GM18508 (cell line): Measurements from ENCODE around the gene AQP7.
"Not testable (repeated sequence)": the region's sequence is repeated elsewhere in the genome, so short reads cannot be mapped to it uniquely, and the experiment has no call there.

ENCODE experiments used
- ATAC-seq: cut with Tn5 transposase; IDR thresholded peaks from one replicate; pipeline ENCODE4 v1.9.1; 2021; ENCODE audit warnings: moderate number of reproducible peaks; ENCODE audit not compliant: insufficient read depth, unreplicated experiment

The AQP7 gene

GRCh38 chr9:33401809-33402208 is 559 bp downstream of the AQP7 start:
- not testable (repeated sequence) for ATAC-seq

- not testable (repeated sequence) for ATAC-seq
These were observed 3.3 kb downstream of the AQP7 start for GRCh38 chr9:33399047-33399446.

DNA sequence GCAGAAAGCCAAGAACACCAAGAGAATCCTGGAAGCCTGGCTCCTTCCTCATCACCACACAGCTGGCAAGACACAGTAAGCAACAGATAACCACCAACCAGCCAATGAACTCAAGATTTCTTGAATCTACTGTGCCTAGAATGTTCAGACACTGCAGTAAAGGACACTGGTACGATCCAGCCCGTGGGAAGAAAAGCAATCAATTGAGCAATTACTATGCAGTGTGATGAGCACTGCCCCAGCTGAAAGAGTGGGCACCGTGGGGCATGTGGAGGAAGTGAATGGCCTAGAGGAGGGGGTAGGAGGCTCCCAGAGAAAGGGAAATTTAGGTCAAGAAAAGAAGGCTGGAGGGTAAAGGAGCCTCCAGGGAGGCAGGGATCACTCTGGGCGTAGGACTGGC is 4.6 kb downstream of the AQP7 start:
- ATAC-seq, result not testable (repeated sequence)

- ATAC-seq, result not testable (repeated sequence)
These were observed 7.0 kb downstream of the AQP7 start for GRCh38 chr9:33395159-33395879.

GRCh38 chr9:33393986-33394385 is 8.4 kb downstream of the AQP7 start:
- not testable (repeated sequence) for ATAC-seq

GRCh38 chr9:33393581-33393980 is 8.8 kb downstream of the AQP7 start:
- no peak for ATAC-seq

GRCh38 chr9:33392591-33393021 is 9.8 kb downstream of the AQP7 start:
- ATAC-seq, result not testable (repeated sequence)

- not testable (repeated sequence) for ATAC-seq
These were observed 11.1 kb downstream of the AQP7 start for GRCh38 chr9:33391111-33391771.

DNA sequence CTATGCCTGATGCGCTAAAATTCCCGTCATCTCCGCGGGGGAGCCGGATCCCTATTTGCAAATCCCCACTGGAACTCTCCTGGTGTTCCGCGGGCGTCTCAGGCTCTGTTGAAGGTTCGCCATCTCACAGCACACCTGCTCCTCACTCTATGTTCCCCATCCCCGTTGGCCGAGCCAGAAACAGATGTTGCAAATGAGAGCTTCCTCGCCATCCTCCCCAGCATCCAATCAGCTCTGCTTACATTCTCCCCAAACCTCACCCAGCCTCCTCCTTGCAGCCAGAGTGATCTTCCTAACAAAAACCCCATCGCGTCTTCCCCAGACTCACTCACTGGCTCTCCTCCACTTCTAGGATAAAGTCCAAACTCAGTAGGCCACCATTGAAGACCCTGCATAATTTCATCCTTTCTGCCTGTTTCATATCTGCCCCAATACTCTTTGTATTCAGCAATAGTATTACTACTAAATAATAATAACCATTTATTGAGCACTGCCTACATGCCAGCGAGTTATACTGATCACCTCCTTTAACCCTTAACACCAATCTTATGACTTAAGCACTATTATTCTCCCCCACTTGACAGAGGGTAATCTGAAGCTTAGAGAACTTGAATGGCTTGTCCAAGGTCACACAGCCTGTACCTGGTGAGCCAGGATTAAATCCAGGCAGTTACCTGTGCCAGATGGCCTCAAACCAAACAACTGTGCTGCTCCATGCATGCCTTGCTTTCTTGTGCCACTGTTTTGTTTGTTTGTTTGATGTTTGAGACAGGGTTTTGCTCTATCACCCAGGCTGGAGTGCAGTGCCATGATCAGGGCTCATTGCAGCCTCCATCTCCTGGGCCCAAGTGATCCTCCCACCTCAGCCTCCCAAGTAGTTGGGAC is 14.0 kb downstream of the AQP7 start:
- ATAC-seq, result no peak

DNA sequence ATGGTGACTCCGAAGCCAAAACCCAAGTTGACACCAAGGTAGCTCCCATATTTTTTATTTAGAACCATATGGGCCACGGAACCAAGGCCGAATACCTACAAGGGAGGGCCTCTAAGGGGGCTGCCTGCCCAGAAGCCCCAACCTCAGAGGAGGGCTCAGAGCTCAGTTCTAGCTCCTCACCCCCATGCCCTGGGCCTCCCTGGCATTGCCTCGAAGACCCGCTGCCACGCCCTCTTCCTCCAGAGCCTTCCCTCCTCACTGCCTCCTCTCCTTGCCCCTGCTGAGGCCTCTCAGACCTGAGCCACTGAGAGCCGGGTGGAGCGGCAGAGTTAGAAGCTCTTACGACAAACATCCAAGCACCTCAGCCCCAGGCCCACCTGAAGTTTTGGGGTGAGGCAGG is 15.4 kb downstream of the AQP7 start:
- ATAC-seq, result not testable (repeated sequence)

DNA sequence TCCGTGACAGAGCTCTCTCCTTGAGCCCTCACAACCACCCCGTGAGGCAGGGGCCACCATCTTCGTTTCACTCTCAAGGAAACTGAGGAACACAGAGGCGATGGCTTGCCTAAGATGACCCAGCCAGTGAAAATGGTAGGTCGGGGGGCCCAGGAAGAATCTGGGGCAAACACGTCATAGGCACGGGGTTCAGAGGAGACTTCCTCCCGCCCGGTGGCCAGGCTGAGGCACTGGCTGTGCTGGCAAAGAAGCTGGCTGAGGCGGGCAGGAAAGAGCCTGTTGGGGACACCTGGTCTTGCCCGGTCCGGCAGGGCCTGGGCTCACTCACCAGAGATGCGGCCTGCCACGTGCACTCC is 15.7 kb downstream of the AQP7 start:
- ATAC-seq, result not testable (repeated sequence)

DNA sequence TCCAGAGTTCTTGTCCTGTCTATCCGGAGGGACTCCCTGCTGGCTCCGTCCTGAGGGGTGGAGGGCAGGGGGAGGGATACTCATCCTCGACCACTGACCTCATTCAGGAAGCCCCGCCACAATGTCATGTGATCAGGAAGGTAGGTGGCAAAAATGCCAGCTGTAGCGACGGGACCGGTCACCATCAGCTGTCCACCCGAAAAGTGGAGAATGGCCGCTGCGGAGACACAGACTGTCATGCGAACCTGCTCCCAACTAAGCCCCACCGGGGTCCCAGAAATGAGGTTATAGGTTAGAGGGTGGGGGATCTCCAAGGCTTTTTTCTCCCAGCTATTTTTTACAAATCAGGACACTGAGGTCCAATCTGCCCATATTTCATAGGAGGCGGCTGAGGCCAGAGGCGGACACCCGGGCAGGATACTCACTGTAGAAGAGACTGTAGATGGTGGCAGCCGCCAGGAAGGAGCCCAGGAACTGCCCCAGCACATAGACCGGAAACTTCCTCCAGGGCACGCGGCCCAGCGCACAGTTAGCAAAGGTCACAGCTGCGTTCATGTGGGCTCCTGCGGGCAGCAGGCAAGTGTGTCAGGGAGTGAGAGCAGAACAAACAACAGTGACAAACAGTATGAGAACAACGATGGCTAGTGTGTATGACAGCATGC is 16.3 kb downstream of the AQP7 start:
- not testable (repeated sequence) for ATAC-seq

DNA sequence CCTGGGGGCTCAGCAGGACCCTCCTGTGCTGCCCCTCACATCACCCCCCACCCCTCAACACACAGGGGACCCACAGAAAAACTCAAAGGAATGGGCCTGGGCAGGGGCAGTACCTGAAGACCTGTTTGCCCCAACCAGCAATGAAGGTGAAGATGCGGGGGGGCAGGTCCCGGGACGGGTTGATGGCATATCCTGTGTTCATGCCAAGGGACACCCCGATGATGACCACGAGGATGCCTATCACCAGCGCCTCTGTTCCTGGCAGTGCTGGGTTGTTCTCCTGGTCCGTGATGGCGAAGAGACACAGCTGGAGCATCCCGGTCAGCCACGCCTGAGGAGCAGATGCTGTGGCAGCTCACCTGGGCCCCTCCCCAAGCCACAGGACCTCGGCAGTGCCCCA is 16.8 kb downstream of the AQP7 start:
- not testable (repeated sequence) for ATAC-seq

DNA sequence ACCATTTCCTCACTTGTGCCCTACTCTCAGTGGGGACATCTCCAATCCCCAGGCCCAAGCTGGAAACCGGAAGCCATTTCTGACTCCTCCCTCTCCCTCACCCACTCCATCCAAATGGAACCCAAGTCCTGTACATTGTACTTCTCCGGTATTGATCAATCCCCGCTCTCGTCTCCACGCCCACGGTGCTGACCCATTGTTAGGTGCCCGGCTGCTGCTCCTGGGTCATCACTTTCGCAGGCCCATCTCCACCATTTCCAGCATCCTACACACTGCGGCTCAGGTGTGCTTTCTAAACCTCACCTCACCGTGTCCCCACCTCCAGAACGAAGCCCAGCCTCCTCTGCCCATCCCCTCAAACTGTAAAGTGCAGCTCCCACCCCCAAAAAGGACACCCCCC is 19.0 kb downstream of the AQP7 start:
- ATAC-seq, result not testable (repeated sequence)

- ATAC-seq, result not testable (repeated sequence)
These were observed 20.0 kb downstream of the AQP7 start for GRCh38 chr9:33382397-33382796.

- ATAC-seq, result no peak
These were observed 21.1 kb downstream of the AQP7 start for GRCh38 chr9:33381231-33381791.

DNA sequence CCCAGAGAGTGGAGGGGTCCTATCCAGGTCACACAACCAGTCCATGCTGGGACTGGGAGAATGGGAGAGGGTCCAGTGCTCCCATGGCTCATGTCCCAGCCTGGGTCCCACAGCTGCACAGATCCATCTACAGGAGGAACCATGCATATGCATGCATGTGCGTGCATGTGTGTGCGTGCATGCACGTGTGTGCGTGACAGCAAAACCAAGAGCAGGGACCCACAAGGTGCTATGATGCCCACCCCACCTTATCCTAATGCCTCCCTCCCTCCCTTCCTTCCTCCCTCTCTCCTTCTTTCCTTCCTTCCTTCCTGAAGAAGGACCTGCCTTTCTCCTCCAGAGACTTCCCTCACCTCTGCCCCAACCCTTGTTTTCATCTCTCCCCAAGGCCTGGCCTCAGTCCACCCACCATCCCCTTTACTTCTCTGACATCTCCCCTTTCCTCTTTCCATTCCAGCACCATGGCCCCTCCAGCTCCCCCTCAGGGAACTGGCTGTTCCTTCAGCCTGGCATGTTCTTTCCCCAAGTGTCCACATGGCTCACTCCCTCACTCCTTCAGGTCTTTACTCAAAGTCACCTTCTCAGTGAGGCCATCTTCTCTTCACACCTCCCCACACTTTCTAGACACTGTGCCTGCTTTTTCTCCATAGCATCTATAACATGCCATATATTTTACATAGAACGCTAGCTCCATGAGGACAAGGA is 21.8 kb downstream of the AQP7 start:
- no peak for ATAC-seq

DNA sequence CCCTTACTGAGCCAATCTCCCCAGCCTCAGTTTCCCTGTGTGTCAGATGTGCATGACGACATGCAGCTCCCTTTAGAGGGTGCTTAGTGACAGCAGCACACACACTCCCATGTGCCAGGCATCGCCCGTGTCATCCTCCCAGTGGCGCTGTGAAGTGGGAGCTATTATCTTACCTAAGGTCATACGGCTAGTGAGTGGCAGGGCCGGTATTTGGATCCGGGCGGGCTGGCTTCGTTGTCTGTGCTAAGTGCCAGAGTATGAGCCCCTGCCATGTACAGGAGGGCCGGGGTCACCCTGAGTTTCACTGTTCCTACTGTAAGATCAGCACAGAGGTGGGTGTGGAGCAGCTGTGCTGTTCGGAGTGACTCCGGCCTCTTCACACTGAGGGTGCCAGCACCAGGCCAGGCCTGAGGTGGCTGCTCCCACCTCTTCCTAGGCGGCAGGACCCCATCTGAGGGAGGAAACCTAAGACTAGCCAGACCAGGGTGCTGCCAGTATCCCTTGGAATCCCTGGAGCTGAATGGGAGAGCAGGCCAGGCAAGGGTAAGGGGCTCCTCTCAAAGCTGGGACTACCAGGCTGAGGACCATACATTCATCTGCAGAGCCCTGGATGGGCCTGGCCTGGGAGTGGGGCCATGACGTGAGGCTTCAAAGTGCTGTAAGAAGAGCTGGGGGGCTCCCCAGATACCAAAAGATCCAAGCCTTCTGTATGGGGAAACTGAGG is 22.5 kb downstream of the AQP7 start:
- no peak for ATAC-seq
